Fibroblast of mammary gland (primary cell): ENCODE results near the gene LOXL3.

ENCODE experiments used
- DNase-seq: peaks from one replicate; pipeline ENCODE4 v3.0.0-alpha.2; 2010; ENCODE audit warnings: low read depth
- H3K4me3 ChIP-seq: 2 replicates; pipeline ENCODE4 v1.5.1; 2011; ENCODE audit warnings: low read depth, mild to moderate bottlenecking, low read length, moderate library complexity; ENCODE audit not compliant: control insufficient read depth
- CTCF ChIP-seq: conservative IDR thresholded peaks from 2 replicates; pipeline ENCODE4 v1.5.1; 2011; ENCODE audit warnings: low read depth, low read length, inconsistent platforms; ENCODE audit not compliant: control insufficient read depth, insufficient read depth

LOXL3 gene

GRCh38 chr2:74582184-74582583 lies 28.4 kb upstream of the LOXL3 start:
- DNase-seq, result no peak
- no peak overlapping the region for H3K4me3 ChIP-seq
- TF ChIP-seq CTCF, result no peak

- no peak for DNase-seq
- H3K4me3 ChIP-seq, result no peak overlapping the region
- TF ChIP-seq CTCF, result no peak
Measured at GRCh38 chr2:74581463-74581862, 27.7 kb upstream of the LOXL3 start.

GRCh38 chr2:74578408-74578807 lies 24.7 kb upstream of the LOXL3 start:
- TF ChIP-seq CTCF, result no peak
- DNase-seq, result no peak
- H3K4me3 ChIP-seq, result no peak overlapping the region

GRCh38 chr2:74577448-74577847 lies 23.7 kb upstream of the LOXL3 start:
- TF ChIP-seq CTCF, result no peak
- peak; percentile 70 for DNase-seq

GRCh38 chr2:74576863-74577229 lies 23.1 kb upstream of the LOXL3 start:
- DNase-seq, result peak; percentile 96
- no peak overlapping the region for H3K4me3 ChIP-seq
- peak; percentile 36 for TF ChIP-seq CTCF

More at GRCh38 chr2:74577448-74577847, 23.7 kb upstream of the LOXL3 start:
- H3K4me3 ChIP-seq, result no peak overlapping the region

- no peak for TF ChIP-seq CTCF
- H3K4me3 ChIP-seq, result no peak overlapping the region
- DNase-seq, result peak; percentile 85
Measured at GRCh38 chr2:74576211-74576862, 22.6 kb upstream of the LOXL3 start.

- DNase-seq, result peak; percentile 61
- TF ChIP-seq CTCF, result no peak
- H3K4me3 ChIP-seq, result no peak overlapping the region
Measured at GRCh38 chr2:74575320-74575719, 21.6 kb upstream of the LOXL3 start.
